ENCODE results near the gene SIRT5.

The SIRT5 gene

DNA sequence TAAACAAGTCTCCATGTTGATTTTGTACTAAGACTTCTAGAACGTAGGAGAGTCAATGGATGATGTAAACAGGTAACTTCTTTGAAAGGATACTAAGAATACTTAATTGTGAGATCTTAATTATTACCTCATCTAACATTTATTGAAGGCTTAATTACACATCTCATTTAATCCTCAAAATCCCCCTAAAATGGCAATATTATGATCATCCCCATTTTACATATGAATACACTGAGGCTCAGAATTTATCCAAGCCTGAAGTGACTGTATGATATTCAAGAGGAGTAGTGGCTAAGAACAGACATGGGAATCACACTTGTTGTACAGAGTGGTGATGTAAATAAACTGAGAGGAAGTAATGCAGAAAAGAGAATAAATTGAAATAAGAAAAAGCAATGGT, 63.6 kb downstream of the SIRT5 start:
- DNase-seq, result no peak

DNA sequence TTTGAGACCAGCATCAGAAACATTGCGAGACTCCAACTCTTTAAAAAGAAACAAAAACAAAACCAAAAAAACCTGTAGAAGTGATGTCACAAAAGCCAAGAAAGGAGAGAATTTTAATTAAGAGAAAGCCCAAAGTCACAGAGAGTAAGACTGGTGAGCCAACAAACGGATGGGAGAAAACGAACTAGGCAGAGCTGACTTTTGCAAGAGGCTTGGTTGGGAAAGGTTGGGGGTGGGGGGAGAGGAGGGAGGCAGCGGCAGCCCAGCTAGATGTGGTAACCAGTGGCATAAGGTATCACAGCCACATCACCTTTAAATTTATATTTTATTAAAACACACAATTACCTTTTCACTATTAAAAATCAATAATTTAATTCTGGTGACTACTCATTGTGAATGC, 64.2 kb downstream of the SIRT5 start:
- DNase-seq, result no peak

DNA sequence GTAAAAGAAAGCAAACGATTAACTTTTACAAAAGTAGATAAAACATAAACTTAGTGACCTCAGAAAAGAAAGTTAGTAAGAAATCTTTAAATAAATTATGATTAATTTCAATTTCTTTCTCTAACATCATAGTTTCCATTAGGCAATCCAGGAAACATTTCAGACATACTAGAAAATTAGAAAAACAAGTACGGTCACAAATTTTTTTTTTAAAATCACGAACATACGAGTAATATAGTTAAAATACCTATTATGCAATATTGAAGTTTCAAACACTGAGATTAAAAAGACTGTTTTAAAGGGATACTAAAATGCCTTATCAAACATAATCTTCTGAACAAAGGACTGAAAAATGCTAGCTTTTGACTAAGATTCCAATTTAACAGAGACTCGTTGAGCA, 66.9 kb downstream of the SIRT5 start:
- DNase-seq, result peak; percentile 10

DNA sequence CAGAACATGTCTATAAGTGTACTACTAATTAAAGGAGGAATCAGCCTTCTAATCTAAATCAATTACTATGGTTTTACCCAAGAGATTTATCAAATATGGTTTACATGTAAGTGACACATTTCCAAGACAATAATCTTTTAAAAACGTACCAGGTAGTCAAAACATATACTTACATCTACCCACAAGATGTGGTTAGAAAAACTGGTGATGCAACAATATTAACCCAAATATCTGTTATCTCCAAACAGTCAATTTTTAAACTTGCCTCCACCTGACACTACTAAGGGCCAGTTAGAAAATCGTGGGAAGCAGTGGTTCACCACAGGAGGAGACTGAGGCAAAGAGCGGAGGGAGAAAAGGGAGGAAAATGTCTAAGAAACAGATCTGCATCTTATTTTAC, 68.7 kb downstream of the SIRT5 start:
- no peak for DNase-seq

DNA sequence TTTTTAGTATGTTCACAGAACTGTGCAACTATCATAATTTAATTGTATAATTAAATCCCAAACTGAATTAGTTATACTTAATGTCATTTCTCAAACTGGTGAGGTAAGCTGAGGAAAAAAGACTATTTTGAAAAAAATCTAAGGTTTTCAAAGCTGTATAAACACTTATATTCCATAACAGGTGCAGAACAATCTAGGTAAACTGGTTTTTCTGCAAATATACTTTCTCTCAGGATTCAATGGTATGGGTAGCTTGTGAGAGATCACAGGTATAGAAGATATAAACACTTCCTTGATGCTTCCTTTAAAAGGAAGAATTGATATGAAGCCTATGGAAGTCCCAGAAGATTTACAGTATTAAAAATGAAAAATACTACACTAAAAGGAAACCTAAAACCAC, 74.4 kb downstream of the SIRT5 start:
- DNase-seq, result no peak

DNA sequence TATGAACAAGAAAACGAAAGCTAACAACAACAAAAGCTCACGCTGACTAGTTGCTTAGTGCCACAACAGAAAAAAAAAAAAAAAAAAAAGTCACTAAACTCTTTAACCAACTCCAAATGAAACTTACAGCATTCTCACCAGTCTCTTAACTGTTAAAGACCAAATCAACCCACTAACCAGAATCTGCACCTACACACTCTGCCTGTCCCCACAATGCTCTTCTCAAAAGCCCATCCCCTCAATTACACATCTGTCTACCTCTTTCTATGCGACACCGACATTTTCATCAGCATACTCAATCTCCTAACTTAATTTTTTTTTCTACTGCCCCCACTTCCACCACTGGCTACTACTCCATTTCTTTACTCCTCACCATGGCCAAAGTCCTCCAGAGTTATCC, 75.0 kb downstream of the SIRT5 start:
- no peak for DNase-seq

DNA sequence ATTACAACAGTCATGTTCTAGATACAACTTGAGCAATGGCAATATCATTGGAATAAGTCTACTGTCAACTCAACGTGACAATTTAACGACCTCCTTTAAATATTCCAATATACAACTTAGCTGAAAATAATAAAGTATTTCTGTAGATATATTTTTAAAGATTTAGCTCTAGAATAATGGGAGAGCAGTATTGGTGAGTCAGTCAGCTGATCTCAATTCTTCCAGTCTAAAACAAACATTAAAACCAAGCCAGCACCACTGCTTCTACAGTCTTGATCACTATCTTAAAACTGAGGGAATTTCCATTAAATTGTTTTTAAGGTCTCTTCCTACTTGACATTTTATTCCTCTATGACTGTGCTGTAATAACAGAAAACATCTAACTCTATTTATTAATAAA, 78.9 kb downstream of the SIRT5 start:
- DNase-seq, result no peak

DNA sequence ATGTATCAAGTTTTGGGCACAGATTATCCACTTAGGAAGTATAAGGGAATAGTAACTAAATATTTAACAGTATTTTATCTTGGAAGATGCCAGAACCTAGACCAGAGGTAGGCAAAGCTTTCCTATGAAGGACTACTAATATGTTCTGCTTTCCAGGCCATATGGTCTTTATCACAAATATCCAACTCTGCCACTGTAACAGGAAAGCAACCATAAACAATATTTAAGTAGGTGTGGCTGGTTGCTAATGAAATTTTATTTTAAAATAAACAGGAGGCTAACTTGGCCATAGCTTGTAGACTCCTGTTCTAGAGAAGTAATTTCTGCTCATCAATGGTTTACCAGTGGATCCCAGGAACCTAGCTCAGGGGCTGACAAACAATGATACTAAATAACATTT, 80.1 kb downstream of the SIRT5 start:
- no peak for DNase-seq

DNA sequence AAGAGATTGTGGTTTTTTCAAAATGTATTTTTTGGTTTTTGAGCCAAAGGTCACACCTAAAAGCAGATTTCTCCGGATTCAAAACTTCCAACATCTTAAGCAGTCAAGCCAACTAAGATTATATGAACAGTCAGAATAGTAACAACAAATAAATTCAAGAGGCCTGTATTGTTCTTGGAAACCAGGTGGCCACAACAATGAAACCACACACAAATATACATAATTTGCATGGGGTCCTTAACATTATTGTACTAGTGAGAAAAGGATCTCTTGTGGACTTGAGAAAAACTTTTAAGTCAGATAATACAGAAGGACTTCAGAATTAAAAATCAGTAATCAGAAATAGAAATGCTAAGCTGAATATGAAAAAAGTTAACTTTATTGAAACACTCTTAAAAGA, 81.3 kb downstream of the SIRT5 start:
- DNase-seq, result no peak

DNA sequence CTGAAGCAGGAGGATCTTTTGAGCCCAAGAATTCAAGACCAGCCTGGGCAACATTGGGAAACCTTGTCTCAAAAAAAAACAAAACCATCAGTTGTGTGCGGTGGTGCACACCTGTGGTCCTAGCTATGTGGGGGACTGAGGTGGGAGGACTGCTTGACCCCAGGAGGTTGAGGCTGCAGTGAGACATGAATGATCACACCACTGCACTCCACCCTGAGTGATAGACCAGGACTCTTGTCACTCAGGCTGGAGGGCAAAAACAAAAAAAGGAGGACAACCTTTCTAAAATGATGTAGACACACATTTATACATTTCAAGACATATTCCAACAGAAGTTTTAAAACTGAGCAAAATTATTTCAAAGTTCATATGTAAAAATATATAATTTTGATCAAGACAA, 85.9 kb downstream of the SIRT5 start:
- DNase-seq, result no peak

DNA sequence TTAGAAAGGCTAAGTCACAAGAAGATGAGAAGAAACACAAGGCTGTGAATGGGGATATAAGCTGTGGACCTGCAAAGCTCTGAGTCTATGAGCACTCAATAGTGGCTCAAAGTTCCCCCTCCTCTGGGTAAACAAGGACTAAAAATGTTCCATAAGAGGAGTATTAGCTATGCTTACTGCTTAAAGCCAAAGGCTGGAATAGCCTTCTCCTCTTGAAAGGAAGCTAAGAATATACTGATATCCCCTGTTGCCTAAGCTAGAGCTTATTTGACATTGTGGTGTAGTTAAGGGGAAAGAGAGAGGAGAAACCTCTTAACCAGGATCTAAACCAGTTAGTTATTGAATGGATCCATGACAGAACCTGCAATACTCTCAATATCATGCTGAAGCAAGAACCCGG, 86.5 kb downstream of the SIRT5 start:
- DNase-seq, result no peak

DNA sequence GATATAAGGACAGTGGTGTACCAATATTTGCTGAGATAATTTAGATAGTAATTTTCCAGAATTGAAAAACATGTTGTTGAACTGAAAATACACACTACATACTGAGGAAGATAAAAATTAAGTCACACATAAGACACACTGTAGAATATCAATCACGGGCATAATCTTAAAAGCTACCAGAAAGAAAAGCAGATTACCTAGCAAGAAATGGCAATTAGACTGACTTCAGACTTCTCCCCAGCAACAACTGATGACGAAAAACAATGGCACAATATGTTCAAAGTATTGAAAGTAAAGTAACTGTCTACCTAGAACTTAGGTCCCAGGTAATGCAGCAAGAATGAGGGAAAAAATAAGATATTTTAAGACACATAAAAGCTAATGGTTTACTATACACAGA, 87.2 kb downstream of the SIRT5 start:
- DNase-seq, result no peak

DNA sequence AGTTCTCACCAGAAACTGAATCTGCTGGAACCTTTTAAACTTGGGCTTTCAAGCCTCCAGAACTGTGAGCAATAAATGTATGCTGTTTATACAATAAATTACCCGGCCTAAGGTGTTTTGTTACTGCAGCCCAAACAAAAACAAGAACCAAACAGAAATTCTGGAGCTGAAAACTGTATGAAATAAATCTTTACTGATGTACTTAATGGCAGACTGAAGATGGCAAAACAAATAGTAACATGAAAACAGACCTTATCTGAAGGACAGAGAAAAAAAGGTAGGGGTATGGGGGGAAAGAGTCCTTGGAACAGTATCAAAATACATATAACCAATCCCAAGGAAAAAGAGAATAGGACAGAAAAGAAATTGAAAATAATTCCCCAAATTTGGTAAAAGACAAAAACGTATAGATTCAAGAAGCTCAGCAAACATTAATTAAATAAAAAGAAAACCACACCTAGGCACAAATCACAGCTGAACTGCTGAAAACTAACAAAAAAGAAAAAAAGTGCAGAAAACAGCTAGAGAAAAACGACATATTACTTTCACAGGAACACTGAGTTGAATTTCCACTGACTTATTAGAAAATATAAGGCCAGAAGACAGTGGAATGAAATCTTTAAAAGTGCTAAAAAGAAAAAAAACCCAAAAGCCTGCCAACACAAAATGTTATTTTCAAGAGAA, 88.4 kb downstream of the SIRT5 start:
- DNase-seq, result no peak

DNA sequence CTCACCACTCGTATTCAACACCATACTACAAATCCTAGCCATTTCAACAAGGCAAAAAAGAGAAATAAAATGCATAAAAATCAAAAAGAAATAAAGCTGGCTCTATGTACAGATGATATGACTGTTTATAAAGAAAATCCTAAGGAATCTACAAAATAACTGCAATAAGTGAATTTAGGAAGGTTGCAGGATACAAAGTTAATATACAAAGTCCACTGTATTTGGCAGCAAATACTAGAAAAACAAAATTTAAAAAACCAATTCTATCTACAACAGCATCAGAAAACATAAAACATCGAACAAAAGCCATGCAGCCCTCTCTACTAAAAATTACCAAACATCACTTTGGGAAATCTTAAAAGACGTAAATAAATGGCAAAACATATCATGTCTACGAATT, 89.6 kb downstream of the SIRT5 start:
- no peak for DNase-seq
